Naive thymus-derived CD4-positive, alpha-beta T cell (primary cell): ENCODE measurements around the gene ZNF750. TPM values are rescaled to one million over a fixed set of nuclear protein-coding genes. Genes with fewer than 3 reads are reported as not detected.

Experiments used
- ATAC-seq: fragments of 150-1000 bp; cut with Tn5 transposase; 2 replicates; pipeline ENCODE4 v1.10.0; 2021; ENCODE audit warnings: mild to moderate bottlenecking, moderate library complexity
- CTCF ChIA-PET: fragments of 350-600 bp; sonication (Branson Sonifier 250); formaldehyde crosslinking; loops from one replicate; lab custom pipeline; 2021; ENCODE audit warnings: antibody characterized with exemption; lab: Charles Lee
- POLR2A ChIA-PET: fragments of 350-600 bp; sonication (Branson Sonifier 250); formaldehyde crosslinking; loops from one replicate; lab custom pipeline; 2021; ENCODE audit warnings: antibody characterized with exemption, inconsistent platforms; lab: Charles Lee
- DNase-seq, 9 donors: peaks; one replicate each; pipeline versions ENCODE4 v3.0.0 to v3.0.0-alpha.2; 2020 to 2022; ENCODE audit warnings: mixed read lengths in 1 of 9
- H3K27ac ChIP-seq: one replicate; pipeline ENCODE4 v1.7.0; 2013; ENCODE audit warnings: mild to moderate bottlenecking, low read depth, low read length, moderate library complexity
- H3K27me3 ChIP-seq, 2 donors: one replicate each; pipeline ENCODE4 v1.7.0; 2013; ENCODE audit warnings: low read length in 2 of 2, mild to moderate bottlenecking in 2 of 2, moderate library complexity in 2 of 2; ENCODE audit not compliant: control insufficient read depth in 2 of 2, insufficient read depth in 2 of 2
- H3K36me3 ChIP-seq, 3 experiments: 1 replicate in 2 of 3; 2 replicates in 1 of 3; pipeline ENCODE4 v1.7.0; 2013; ENCODE audit warnings: low read length in 3 of 3, mild to moderate bottlenecking in 3 of 3, moderate library complexity in 1 of 3; ENCODE audit not compliant: insufficient read depth in 3 of 3, control insufficient read depth in 2 of 3
- H3K4me1 ChIP-seq, 2 donors: one replicate each; pipeline ENCODE4 v1.7.0; 2013; ENCODE audit warnings: low read length in 2 of 2, mild to moderate bottlenecking in 2 of 2, moderate library complexity in 1 of 2; ENCODE audit not compliant: control insufficient read depth in 2 of 2, insufficient read depth in 2 of 2
- H3K4me3 ChIP-seq: 2 replicates; pipeline ENCODE4 v1.7.0; 2013; ENCODE audit warnings: mild to moderate bottlenecking, low read length
- H3K9me3 ChIP-seq, 3 experiments: 1 replicate in 2 of 3; 2 replicates in 1 of 3; pipeline ENCODE4 v1.7.0; 2013; ENCODE audit warnings: low read length in 3 of 3; ENCODE audit not compliant: control insufficient read depth in 2 of 3
- H3K27ac Mint-ChIP-seq, 9 donors: one replicate each; pipeline ENCODE4 v1.8.0; 2020 to 2022; ENCODE audit warnings: mixed read lengths in 9 of 9, mild to moderate bottlenecking in 8 of 9, moderate library complexity in 5 of 9, inconsistent platforms in 2 of 9
- H3K27me3 Mint-ChIP-seq, 5 donors: one replicate each; pipeline ENCODE4 v1.8.0; 2021 to 2022; ENCODE audit warnings: mixed read lengths in 5 of 5, mild to moderate bottlenecking in 1 of 5
- H3K36me3 Mint-ChIP-seq, 5 donors: one replicate each; pipeline ENCODE4 v1.8.0; 2020 to 2022; ENCODE audit warnings: mixed read lengths in 5 of 5, mild to moderate bottlenecking in 3 of 5, inconsistent platforms in 1 of 5
- H3K4me1 Mint-ChIP-seq, 7 donors: one replicate each; pipeline ENCODE4 v1.8.0; 2020 to 2022; ENCODE audit warnings: mixed read lengths in 7 of 7, mild to moderate bottlenecking in 3 of 7, inconsistent platforms in 1 of 7
- H3K4me3 Mint-ChIP-seq, 10 donors: one replicate each; pipeline ENCODE4 v1.8.0; 2020 to 2022; ENCODE audit warnings: mild to moderate bottlenecking in 10 of 10, mixed read lengths in 10 of 10, moderate library complexity in 6 of 10, inconsistent platforms in 2 of 10
- H3K9me3 Mint-ChIP-seq, 11 donors: one replicate each; pipeline ENCODE4 v1.8.0; 2020 to 2022; ENCODE audit warnings: mixed read lengths in 11 of 11, mild to moderate bottlenecking in 4 of 11, inconsistent platforms in 1 of 11, moderate library complexity in 1 of 11
- intact Hi-C, 2 donors: fragments of 100-400 bp; cut with micrococcal nuclease; formaldehyde crosslinking; loops; one replicate each; pipeline ENCODE4 v1.15.1; 2023
- polyA plus RNA-seq, 2 donors: library from polyadenylated mRNA; unstranded; fragments of 300-500 nt; fragmentation: Illumina TruSeq; gene quantifications; one replicate each; pipeline ENCODE4 v1.2.3, GENCODE V29; 2021
- total RNA-seq, 6 experiments: library from RNA in 5 of 6; stranded (reverse) in 5 of 6; gene quantifications; 1 replicate in 5 of 6; 2 replicates in 1 of 6; pipeline ENCODE4 v1.2.3 and lab custom pipeline; 2021 to 2026

Gene ZNF750
- total and polyA plus RNA-seq, 7 experiments from 2014 or later: 0.13 TPM; not detected in 6

DNA sequence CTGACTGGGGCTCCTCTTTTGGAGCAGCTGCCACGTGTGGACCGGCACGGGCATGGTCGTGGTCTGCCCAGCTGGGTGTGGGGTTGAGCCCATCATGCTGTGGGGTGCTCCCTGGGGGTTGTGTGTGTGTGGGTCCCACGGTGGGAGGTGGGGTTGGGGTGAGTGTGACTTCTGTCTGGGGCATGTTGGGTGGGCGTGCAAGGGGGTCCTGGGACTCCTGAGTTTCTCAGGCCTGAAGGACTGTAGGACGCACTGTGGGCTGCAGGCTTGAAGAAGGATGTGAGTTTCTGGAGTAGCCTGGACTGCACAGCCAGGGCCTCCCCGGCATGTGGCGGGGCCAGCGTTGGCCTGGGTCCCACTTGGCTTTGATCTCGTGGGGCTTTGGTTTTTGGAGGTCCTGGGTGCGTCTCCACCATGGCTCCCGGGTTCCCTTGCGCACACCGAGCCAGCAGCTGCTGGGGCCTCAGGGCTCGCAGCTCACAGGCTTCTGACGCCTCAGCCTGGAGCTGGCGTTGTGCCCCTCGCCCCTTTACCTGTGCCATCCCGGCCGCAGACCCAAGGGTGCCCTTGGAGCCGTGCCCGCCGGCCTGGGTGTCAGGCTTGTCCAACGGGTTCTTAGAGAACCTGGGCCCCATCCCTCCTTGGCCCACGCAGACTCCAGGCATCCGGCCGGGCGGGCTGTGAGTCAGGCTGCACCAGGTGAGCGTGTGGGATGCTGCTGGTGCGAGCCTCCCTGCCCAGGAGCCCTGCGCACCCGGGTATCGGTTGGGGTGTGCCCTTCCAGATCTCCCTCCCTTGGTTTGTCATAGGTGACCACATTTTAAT lies 34.4 kb upstream of the ZNF750 start:
- Mint-ChIP-seq H3K9me3 (no peaks in the 10 kb centered on the region), H3K27me3 (no peaks in the 10 kb centered on the region), H3K27ac (peak overlapping the region in 1 of 9 donors; percentile 55), H3K36me3 (peaks cover 0 to 27% (median 13%) of the 10 kb centered on the region in 5 donors), H3K4me1 (peaks cover under 1 to 53% (median 14%) of the 10 kb centered on the region in 7 donors), H3K4me3 (no peak overlapping the region)
- CTCF ChIA-PET: interaction anchor here (0.6 kb wide), 1 partner anchor 32 kb away, joined by 3 read pairs; no protein-coding TSS in a partner anchor
- intact Hi-C loops: no loop called here
- Histone ChIP-seq H3K9me3 (no peaks in the 10 kb centered on the region), H3K4me3 (no peak overlapping the region), H3K27me3 (no peaks in the 10 kb centered on the region), H3K36me3 (peaks cover 0 to 49% (median 4%) of the 10 kb centered on the region in 3 experiments), H3K27ac (no peak overlapping the region), H3K4me1 (no peaks in the 10 kb centered on the region)
- ATAC-seq: no peak
- POLR2A ChIA-PET: interaction anchor here (1.6 to 7.3 kb wide), 2 partner anchors 9 to 11 kb away, joined by 9 to 36 read pairs; no protein-coding TSS in a partner anchor
- DNase-seq: no peak

DNA sequence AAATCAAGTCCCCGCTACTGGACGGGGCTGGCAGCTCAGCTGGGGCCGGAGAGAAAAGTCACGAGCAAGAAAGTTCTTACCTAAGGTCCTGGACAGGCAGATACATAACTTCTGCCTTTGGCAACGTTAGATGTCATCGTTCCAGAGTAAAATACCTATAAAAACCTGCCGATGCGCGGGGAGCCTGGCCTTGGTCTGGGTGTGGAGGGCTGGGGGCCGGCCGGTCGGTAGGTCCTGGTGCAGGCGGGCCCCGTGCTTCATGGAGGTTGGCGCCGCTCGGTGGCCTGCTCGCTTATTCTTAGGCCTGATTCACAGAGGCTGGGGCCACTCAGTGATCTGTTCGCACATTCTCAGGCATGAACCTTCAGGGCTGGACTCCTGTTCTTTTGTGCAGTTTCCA lies 33.7 kb upstream of the ZNF750 start:
- no peak overlapping the region for H3K4me3 ChIP-seq
- Mint-ChIP-seq H3K27ac (peak overlapping the region in 3 of 9 donors; percentile 49 to 72 (median 62)), H3K27me3 (no peaks in the 10 kb centered on the region), H3K4me1 (peaks cover 3 to 52% (median 11%) of the 10 kb centered on the region in 7 donors), H3K9me3 (no peaks in the 10 kb centered on the region), H3K4me3 (no peak overlapping the region), H3K36me3 (peaks cover 0 to 25% (median 12%) of the 10 kb centered on the region in 5 donors)
- no peak overlapping the region for H3K27ac ChIP-seq
- POLR2A ChIA-PET: interaction anchor here (7.3 kb wide), 1 partner anchor 8 kb away, joined by 36 read pairs; no protein-coding TSS in a partner anchor
- H3K36me3 ChIP-seq: peaks cover 0 to 49% (median 4%) of the 10 kb centered on the region in 3 experiments
- CTCF ChIA-PET: interaction anchor here (0.6 kb wide), 1 partner anchor 279 kb away, joined by 3 read pairs; no protein-coding TSS in a partner anchor
- H3K9me3 ChIP-seq: no peaks in the 10 kb centered on the region
- no peaks in the 10 kb centered on the region for H3K27me3 ChIP-seq
- intact Hi-C loops: no loop called here
- no peak for ATAC-seq
- no peaks in the 10 kb centered on the region for H3K4me1 ChIP-seq
- no peak for DNase-seq

DNA sequence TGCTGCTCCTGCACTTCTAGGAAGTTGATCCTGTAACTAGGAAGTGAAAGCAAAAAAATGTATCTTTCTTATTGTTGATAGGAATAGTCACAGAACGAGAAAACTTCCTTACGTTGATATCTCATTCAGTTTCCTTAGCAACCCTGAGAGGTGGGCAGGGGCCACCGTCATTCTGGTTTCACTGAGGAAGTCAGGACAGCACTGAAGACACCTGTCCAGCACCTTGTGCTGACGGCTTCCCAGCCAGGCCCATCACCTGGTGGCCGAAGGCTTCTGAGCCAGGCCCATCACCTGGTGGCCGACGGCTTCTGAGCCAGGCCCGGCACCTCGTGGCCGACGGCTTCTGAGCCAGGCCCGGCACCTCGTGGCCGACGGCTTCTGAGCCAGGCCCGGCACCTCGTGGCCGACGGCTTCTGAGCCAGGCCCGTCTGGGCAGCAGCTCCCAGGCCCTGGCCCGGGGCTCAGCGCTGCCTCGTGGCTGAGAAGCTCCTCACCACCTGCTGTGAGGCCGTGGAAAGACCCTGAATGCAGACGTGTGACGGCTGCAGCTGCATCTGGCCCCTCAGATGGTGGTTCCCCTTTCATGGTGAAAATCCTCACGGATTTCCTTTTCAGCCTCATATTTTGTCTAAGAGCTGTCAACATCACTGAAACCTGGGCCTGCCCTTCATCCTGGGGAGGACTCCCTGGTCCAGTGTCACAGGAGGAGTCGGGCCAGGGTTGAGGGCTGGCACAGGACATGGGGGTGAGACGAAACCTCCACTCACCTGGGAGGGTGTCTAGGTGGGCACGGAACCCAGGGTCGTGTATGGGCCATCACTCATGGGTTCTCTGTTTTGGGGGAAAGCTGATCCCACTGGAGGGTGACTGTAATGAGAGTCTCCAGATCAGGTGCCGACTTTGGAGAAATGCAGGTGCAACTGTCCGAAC lies 33.0 kb upstream of the ZNF750 start:
- POLR2A ChIA-PET: interaction anchor here (7.3 kb wide), 1 partner anchor 8 kb away, joined by 36 read pairs; no protein-coding TSS in a partner anchor
- H3K9me3 ChIP-seq: no peaks in the 10 kb centered on the region
- ATAC-seq (no peak), DNase-seq (no peak)
- Mint-ChIP-seq H3K36me3 (peaks cover 0 to 22% (median 9%) of the 10 kb centered on the region in 5 donors), H3K9me3 (no peaks in the 10 kb centered on the region), H3K4me1 (peaks cover 0 to 47% (median 5%) of the 10 kb centered on the region in 7 donors), H3K27me3 (no peaks in the 10 kb centered on the region), H3K27ac (peak overlapping the region in 3 of 9 donors; percentile 49 to 72 (median 62)), H3K4me3 (no peak overlapping the region)
- H3K4me3 ChIP-seq: no peak overlapping the region
- no peaks in the 10 kb centered on the region for H3K27me3 ChIP-seq
- intact Hi-C loops: no loop called here
- H3K36me3 ChIP-seq: peaks cover 0 to 49% (median 4%) of the 10 kb centered on the region in 3 experiments
- CTCF ChIA-PET: interaction anchor here (0.6 kb wide), 1 partner anchor 279 kb away, joined by 3 read pairs; no protein-coding TSS in a partner anchor
- H3K4me1 ChIP-seq: no peaks in the 10 kb centered on the region
- no peak overlapping the region for H3K27ac ChIP-seq

DNA sequence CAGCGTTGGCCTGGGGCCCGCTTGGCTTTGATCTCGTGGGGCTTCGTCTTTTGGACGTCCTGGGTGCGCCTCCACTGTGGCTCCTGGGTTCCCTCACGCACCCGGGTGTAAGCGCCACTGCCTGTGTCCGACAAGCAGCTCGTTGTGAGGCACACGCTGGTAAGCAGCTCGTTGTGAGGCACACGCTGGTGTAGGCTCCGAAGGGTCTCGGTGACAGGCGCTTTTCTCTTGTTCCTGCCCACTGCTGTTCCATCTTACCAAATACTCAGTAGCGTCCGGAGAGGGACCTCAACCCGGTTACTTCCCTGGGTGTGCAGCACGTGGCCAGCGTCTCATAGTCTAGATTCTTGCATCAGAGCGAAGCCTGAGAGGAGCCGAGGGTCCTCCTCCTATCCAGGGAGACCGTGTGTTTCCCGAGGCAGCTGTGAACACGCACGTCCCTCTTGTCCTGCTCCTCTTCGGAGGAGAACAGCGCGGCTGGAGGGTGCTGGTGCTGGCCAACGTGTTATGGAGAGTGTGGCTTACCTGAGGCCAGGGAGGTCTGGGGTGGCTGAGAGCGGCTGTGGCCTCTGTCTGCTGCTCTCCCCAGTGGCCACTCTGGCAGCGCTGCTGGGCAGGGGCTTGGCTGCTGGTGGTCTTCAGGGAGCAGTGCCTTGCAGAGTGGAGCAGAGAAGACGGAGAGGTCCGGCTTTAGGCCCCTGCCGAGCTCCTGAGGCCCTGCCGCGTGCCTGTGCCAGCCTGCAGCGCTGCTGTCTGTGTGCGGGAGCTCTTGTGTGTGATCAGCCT lies 32.1 kb upstream of the ZNF750 start:
- POLR2A ChIA-PET: interaction anchor here (1.1 to 7.3 kb wide), 2 partner anchors 7 to 9 kb away, joined by 4 to 36 read pairs; no protein-coding TSS in a partner anchor
- DNase-seq: no peak
- Histone ChIP-seq H3K27ac (no peak overlapping the region), H3K9me3 (no peaks in the 10 kb centered on the region), H3K4me3 (no peak overlapping the region), H3K27me3 (no peaks in the 10 kb centered on the region), H3K4me1 (peaks cover 0 to under 1% of the 10 kb centered on the region in 2 donors), H3K36me3 (peaks cover 0 to 49% (median 4%) of the 10 kb centered on the region in 3 experiments)
- Mint-ChIP-seq H3K27ac (no peak overlapping the region), H3K27me3 (no peaks in the 10 kb centered on the region), H3K36me3 (peaks cover 0 to 22% (median 9%) of the 10 kb centered on the region in 5 donors), H3K4me3 (no peak overlapping the region), H3K4me1 (peaks cover 0 to 47% (median 5%) of the 10 kb centered on the region in 7 donors), H3K9me3 (no peaks in the 10 kb centered on the region)
- CTCF ChIA-PET: no interaction called here
- intact Hi-C loops: no loop called here
- no peak for ATAC-seq

DNA sequence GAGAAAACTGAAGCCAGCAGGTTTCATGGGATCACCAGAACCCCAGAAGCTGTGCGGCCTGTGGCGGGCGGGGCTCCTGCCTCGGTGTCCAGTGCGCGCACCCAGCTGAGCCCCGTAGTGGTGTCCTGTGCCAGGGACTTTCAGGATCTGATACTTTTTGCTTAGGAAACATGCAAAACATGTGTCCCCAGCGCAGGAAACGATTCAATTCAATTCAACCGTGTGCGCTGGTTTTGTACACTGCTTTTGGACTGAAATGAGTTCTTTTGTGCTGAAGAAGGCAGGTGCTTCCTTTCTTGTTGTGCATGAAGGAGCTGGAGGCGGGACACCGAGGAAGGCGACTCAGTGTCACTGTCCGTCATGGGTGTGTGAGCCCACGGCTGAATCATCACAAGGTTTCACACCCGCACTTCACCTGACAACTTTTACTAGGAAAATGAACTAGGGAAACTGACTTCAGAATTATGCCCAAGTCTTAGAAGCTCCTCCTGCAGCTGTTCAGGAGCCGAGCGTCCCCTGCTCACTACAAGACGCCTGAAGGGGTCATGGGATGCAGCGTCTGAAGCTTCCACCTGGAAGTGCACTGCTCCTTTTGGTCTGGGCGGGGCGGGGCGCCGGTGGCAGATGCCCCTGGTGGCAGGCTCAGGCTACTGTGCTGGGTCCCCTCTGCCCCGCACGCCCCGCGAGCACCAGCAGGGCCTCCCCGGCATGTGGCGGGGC lies 31.4 kb upstream of the ZNF750 start:
- Mint-ChIP-seq H3K27ac (no peak overlapping the region), H3K4me1 (peaks cover 0 to 43% (median 7%) of the 10 kb centered on the region in 7 donors), H3K4me3 (peak overlapping the region in 1 of 10 donors; percentile 14), H3K36me3 (peaks cover 0 to 22% (median 9%) of the 10 kb centered on the region in 5 donors), H3K9me3 (no peaks in the 10 kb centered on the region), H3K27me3 (no peaks in the 10 kb centered on the region)
- DNase-seq (peak in 1 of 9 donors; percentile 46), ATAC-seq (peak; percentile 59)
- Histone ChIP-seq H3K4me3 (no peak overlapping the region), H3K4me1 (peaks cover 0 to 8% of the 10 kb centered on the region in 2 donors), H3K36me3 (peaks cover 0 to 48% (median 4%) of the 10 kb centered on the region in 3 experiments), H3K27me3 (no peaks in the 10 kb centered on the region), H3K9me3 (no peaks in the 10 kb centered on the region), H3K27ac (no peak overlapping the region)
- ChIA-PET POLR2A (interaction anchor here (0.5 to 1.1 kb wide), 2 partner anchors 10 to 11 kb away, joined by 3 to 4 read pairs; no protein-coding TSS in a partner anchor), CTCF (interaction anchor here (0.6 kb wide), 1 partner anchor 238 kb away, joined by 7 read pairs; no protein-coding TSS in a partner anchor)
- intact Hi-C loops: no loop called here
